HG03460 (cell line): ENCODE data around the gene TMEM63A.
"Not testable (repeated sequence)": the region's sequence is repeated elsewhere in the genome, so short reads cannot be mapped to it uniquely, and the experiment has no call there.

Experiments used
- ATAC-seq: cut with Tn5 transposase; IDR thresholded peaks from one replicate; pipeline ENCODE4 v1.9.1; 2021; ENCODE audit not compliant: unreplicated experiment

TMEM63A gene

GRCh38 chr1:225806736-225807135 is 75.4 kb downstream of the TMEM63A start:
- not testable (repeated sequence) for ATAC-seq

- ATAC-seq: no peak
Measured at GRCh38 chr1:225806249-225806648, 75.9 kb downstream of the TMEM63A start.

GRCh38 chr1:225801146-225801545 is 81.0 kb downstream of the TMEM63A start:
- not testable (repeated sequence) for ATAC-seq

GRCh38 chr1:225796097-225796496 is 86.1 kb downstream of the TMEM63A start:
- ATAC-seq: not testable (repeated sequence)
